ENCODE data around the gene POP5. TPM values are rescaled to one million over a fixed set of nuclear protein-coding genes. Genes with fewer than 3 reads are reported as not detected.

POP5 gene
- total RNA-seq, 8 experiments from 2014 or later, result 30.5 to 74.3 (median 54.4) TPM

DNA sequence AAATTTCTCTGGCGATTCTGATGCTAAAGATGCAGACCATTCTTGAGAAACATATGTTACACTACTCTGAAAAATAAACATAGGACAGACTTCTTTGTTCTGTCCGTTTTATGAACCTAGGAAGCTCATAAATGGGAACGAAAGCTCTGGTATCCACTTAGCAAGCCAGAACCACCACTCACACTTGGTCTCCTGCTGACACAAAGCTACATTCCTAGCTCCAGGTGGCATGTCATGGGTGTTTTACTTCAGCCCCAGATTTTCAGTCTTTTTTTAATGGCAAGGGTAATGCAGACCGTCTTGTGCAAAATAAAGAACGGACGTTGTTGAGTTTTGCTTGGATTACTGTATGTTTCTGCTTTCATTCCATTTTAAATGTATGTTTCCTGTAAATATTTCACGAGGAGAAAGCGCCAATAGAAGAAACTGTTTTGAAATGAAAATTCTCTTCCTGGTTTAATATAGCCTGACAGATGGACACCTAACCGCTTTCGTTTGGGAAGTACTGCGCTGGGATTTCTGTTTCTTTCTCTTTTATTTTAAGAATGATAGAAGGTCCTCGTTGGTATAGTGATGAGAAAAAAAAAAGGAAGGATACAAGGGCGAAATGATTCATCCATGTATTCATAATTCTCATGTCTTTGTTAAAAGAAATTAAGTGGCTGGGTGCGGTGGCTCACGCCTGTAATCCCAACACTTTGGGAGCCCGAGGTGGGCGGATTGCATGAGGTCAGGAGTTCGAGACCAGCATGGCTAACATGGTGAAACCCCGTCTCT, 51.4 kb downstream of the POP5 start:
- whole genome bisulfite sequencing, 10 experiments, result 10 to 85% (median 53%) methylated on average over 3 to 19 of the region's 19 CpGs; no CpG with 5 or more reads in 1 of the 10 experiments
- peak in 3 of 8 experiments; percentile 6 to 12 (median 8) for ATAC-seq (replicated peaks in 6 of 8)
- peaks cover 6 to 10% of the 10 kb centered on the region in 2 donors for H3K4me1 ChIP-seq (replicated peaks in 1 of 2)
- in situ Hi-C loops (cut with MboI; ENCODE audit: low pct_unique_long_range_greater_than_20kb in 2 of 9, low sequenced_read_pairs in 9 of 9, unreplicated experiment in 9 of 9), result no loop called here
- peak overlapping the region; percentile 84 to 96 (median 92) for H3K4me3 ChIP-seq
- H3K27ac ChIP-seq, result peak overlapping the region; percentile 95 to 98

- H3K4me3 ChIP-seq, result peak within 1 kb of the TSS; percentile 84 to 96 (median 92)
- in situ Hi-C loops (cut with MboI; ENCODE audit: low pct_unique_long_range_greater_than_20kb in 2 of 9, low sequenced_read_pairs in 9 of 9, unreplicated experiment in 9 of 9), result no loop called here
- ATAC-seq (replicated peaks in 6 of 8), result peak; percentile 91 to 98 (median 97)
- peaks cover 6 to 10% of the 10 kb centered on the region in 2 donors for H3K4me1 ChIP-seq (replicated peaks in 1 of 2)
- WGBS, 10 experiments, result 0 to 15% (median 0%) methylated on average over 2 to 14 of the region's 38 CpGs; no CpG with 5 or more reads in 2 of the 10 experiments
- peak within 1 kb of the TSS; percentile 95 to 98 for H3K27ac ChIP-seq
Observed at GRCh38 chr12:120528861-120529525, 52.2 kb downstream of the POP5 start, which contains the start of gene COQ5. Gene COQ5, minus strand, starts transcription at chr12:120529158. Its CDS starts 17 bp downstream, at chr12:120529141.

Other genes starting within 250 kb of the POP5 start
- 10 to 100 TPM in 5 of 8 experiments, 1 to 10 TPM in 1, under 1 TPM in 2; 0.10 to 81.7 (median 27.3) TPM for gene MSI1, start 212.2 kb downstream of the POP5 start, total RNA-seq
- 100 to 1,000 TPM; 604 to 967 (median 671) TPM for gene COX6A1, start 143.3 kb downstream of the POP5 start, total RNA-seq
- gene TRIAP1, start 135.0 kb downstream of the POP5 start, total RNA-seq, result 10 to 100 TPM; 25.0 to 90.0 (median 41.5) TPM
- 10 to 100 TPM; 20.4 to 38.8 (median 24.5) TPM for gene GATC, start 135.0 kb downstream of the POP5 start, total RNA-seq
- 100 to 1,000 TPM in 7 of 8 experiments, 10 to 100 TPM in 1; 98.3 to 197 (median 118) TPM for gene SRSF9, start 111.7 kb downstream of the POP5 start, total RNA-seq
- 100 to 1,000 TPM; 155 to 622 (median 349) TPM for gene DYNLL1, start 85.3 kb downstream of the POP5 start, total RNA-seq
- gene COQ5, start 52.2 kb downstream of the POP5 start, total RNA-seq, result 10 to 100 TPM; 36.4 to 70.7 (median 49.8) TPM
- gene RNF10, start 47.0 kb downstream of the POP5 start, total RNA-seq, result 100 to 1,000 TPM in 3 of 8 experiments, 10 to 100 TPM in 5; 69.1 to 207 (median 90.5) TPM
- gene CABP1, start 59.2 kb upstream of the POP5 start, total RNA-seq, result 1 to 10 TPM in 5 of 8 experiments, under 1 TPM in 3; 0.13 to 6.3 (median 1.4) TPM
- 100 to 1,000 TPM in 1 of 8 experiments, 10 to 100 TPM in 7; 61.9 to 123 (median 84.1) TPM for gene MLEC, start 105.7 kb upstream of the POP5 start, total RNA-seq
- 10 to 100 TPM; 15.7 to 37.7 (median 20.8) TPM for gene UNC119B, start 129.1 kb upstream of the POP5 start, total RNA-seq
- gene ACADS, start 144.4 kb upstream of the POP5 start, total RNA-seq, result 10 to 100 TPM in 3 of 8 experiments, 1 to 10 TPM in 5; 5.3 to 18.9 (median 7.3) TPM

Measured in motor neuron (in vitro differentiated cells).